Measurements from ENCODE around the gene PLPP4.

PLPP4 gene

DNA sequence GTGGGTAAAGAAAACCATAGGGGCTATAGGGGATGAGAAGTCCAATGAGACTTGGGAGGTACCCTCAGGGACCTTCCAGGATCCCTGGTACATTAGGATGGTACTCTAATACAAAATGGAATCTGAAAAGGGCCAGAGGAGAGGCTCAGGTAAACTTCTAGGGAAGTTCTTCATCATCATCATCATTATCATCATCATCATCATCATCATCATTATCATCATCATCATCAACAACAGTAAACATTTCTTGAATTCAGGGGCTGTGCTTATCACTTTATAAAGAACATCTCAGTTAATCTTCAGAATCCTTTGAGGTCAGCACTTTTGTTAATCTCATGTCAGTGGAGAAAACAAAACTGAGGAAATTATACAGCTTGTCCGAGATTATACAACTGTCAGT lies 50.1 kb downstream of the PLPP4 start:
- H3K27me3 ChIP-seq (ENCODE audit: insufficient read depth, poor library complexity, severe bottlenecking): no peaks in the 10 kb centered on the region
- DNase-seq (ENCODE audit: low read depth in 1 of 2, low spot score in 1 of 2): no peak
- TF ChIP-seq, protein P1, sequence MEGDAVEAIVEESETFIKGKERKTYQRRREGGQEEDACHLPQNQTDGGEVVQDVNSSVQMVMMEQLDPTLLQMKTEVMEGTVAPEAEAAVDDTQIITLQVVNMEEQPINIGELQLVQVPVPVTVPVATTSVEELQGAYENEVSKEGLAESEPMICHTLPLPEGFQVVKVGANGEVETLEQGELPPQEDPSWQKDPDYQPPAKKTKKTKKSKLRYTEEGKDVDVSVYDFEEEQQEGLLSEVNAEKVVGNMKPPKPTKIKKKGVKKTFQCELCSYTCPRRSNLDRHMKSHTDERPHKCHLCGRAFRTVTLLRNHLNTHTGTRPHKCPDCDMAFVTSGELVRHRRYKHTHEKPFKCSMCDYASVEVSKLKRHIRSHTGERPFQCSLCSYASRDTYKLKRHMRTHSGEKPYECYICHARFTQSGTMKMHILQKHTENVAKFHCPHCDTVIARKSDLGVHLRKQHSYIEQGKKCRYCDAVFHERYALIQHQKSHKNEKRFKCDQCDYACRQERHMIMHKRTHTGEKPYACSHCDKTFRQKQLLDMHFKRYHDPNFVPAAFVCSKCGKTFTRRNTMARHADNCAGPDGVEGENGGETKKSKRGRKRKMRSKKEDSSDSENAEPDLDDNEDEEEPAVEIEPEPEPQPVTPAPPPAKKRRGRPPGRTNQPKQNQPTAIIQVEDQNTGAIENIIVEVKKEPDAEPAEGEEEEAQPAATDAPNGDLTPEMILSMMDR (IDR thresholded peaks at IDR 0.05; ENCODE audit: insufficient read depth, low read length): no peak
- TF ChIP-seq, protein P2, sequence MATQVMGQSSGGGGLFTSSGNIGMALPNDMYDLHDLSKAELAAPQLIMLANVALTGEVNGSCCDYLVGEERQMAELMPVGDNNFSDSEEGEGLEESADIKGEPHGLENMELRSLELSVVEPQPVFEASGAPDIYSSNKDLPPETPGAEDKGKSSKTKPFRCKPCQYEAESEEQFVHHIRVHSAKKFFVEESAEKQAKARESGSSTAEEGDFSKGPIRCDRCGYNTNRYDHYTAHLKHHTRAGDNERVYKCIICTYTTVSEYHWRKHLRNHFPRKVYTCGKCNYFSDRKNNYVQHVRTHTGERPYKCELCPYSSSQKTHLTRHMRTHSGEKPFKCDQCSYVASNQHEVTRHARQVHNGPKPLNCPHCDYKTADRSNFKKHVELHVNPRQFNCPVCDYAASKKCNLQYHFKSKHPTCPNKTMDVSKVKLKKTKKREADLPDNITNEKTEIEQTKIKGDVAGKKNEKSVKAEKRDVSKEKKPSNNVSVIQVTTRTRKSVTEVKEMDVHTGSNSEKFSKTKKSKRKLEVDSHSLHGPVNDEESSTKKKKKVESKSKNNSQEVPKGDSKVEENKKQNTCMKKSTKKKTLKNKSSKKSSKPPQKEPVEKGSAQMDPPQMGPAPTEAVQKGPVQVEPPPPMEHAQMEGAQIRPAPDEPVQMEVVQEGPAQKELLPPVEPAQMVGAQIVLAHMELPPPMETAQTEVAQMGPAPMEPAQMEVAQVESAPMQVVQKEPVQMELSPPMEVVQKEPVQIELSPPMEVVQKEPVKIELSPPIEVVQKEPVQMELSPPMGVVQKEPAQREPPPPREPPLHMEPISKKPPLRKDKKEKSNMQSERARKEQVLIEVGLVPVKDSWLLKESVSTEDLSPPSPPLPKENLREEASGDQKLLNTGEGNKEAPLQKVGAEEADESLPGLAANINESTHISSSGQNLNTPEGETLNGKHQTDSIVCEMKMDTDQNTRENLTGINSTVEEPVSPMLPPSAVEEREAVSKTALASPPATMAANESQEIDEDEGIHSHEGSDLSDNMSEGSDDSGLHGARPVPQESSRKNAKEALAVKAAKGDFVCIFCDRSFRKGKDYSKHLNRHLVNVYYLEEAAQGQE (IDR thresholded peaks at IDR 0.05; ENCODE audit: insufficient replicate concordance, low read depth): no peak
- no peak for TF ChIP-seq GABPA (IDR thresholded peaks at IDR 0.05; ENCODE audit: low read depth)
- no peak for TF ChIP-seq SPI1 (IDR thresholded peaks at IDR 0.05; ENCODE audit: borderline replicate concordance, low read depth)
- TF ChIP-seq POLR2AphosphoS5 (IDR thresholded peaks at IDR 0.05; ENCODE audit: low read depth): no peak
- no peak overlapping the region for H3K27ac ChIP-seq (replicated peaks)
- H3K4me3 ChIP-seq (replicated peaks; ENCODE audit: insufficient read depth, low read length): no peak overlapping the region

DNA sequence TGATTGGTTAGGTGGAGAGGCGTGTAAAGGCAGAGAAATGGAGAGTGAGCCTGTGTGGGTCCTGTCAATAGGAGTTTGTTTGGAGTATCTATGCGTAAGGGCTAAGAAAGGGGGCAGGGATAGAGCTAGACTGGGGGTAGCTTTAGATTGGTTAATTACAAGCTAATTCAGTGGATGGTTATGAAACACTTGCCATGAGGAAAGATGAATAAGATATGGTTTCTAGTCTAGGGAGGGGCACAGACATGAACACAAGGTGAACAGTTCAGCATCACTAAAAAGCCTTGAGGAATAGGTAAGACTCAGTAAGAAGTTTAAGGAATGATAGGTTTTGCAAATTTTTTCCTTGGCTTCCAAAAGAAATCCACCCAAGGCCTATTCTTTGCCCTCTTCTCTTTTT lies 50.6 kb downstream of the PLPP4 start:
- no peak for TF ChIP-seq GABPA (IDR thresholded peaks at IDR 0.05; ENCODE audit: low read depth)
- TF ChIP-seq, protein P1 (IDR thresholded peaks at IDR 0.05; ENCODE audit: insufficient read depth, low read length): no peak
- TF ChIP-seq SPI1 (IDR thresholded peaks at IDR 0.05; ENCODE audit: borderline replicate concordance, low read depth): no peak
- TF ChIP-seq, protein P2 (IDR thresholded peaks at IDR 0.05; ENCODE audit: insufficient replicate concordance, low read depth): no peak
- no peak for TF ChIP-seq POLR2AphosphoS5 (IDR thresholded peaks at IDR 0.05; ENCODE audit: low read depth)
- Histone ChIP-seq H3K27ac (replicated peaks) (no peak overlapping the region), H3K4me3 (replicated peaks; ENCODE audit: insufficient read depth, low read length) (no peak overlapping the region), H3K27me3 (ENCODE audit: insufficient read depth, poor library complexity, severe bottlenecking) (no peaks in the 10 kb centered on the region)
- DNase-seq (ENCODE audit: low read depth in 1 of 2, low spot score in 1 of 2): no peak

DNA sequence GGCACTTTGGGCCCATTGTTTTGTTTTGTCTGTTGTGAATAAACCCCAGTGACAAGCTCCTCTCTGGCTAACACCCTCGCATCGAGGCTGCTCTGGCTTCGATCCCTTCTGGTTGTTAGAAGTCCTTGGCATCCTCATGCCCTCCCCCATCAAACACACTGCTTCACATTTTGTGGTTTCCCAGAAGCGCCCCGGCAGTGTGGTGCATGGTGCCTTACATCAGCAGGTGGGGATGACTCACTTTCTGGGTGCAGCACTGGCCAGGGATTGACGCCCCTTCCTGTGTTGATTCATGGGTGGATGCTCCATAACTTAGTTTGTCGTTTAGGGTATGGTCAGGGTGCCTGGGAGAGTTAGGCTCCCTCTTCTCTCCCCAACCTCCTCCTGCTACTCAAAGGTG lies 51.4 kb downstream of the PLPP4 start:
- H3K27ac ChIP-seq (replicated peaks): no peak overlapping the region

More for the DNA sequence above, 51.4 kb downstream of the PLPP4 start:
- no peak for DNase-seq (ENCODE audit: low read depth in 1 of 2, low spot score in 1 of 2)
- TF ChIP-seq, protein P1 (IDR thresholded peaks at IDR 0.05; ENCODE audit: insufficient read depth, low read length): no peak
- TF ChIP-seq, protein P2 (IDR thresholded peaks at IDR 0.05; ENCODE audit: insufficient replicate concordance, low read depth): no peak
- TF ChIP-seq POLR2AphosphoS5 (IDR thresholded peaks at IDR 0.05; ENCODE audit: low read depth) (no peak), GABPA (IDR thresholded peaks at IDR 0.05; ENCODE audit: low read depth) (no peak), SPI1 (IDR thresholded peaks at IDR 0.05; ENCODE audit: borderline replicate concordance, low read depth) (no peak)
- Histone ChIP-seq H3K4me3 (replicated peaks; ENCODE audit: insufficient read depth, low read length) (no peak overlapping the region), H3K27me3 (ENCODE audit: insufficient read depth, poor library complexity, severe bottlenecking) (no peaks in the 10 kb centered on the region)

All from HL-60 (cell line).